CD4-positive, CD25-positive, alpha-beta regulatory T cell (primary cell): Measurements from ENCODE around the gene PRPSAP1. TPM values are rescaled to one million over a fixed set of nuclear protein-coding genes. Genes with fewer than 3 reads are reported as not detected.

Source experiments
- ATAC-seq, 2 donors: fragments of 150-1000 bp; cut with Tn5 transposase; one replicate each; pipeline ENCODE4 v1.10.0; 2021; ENCODE audit warnings: low read depth in 2 of 2, moderate number of reproducible peaks in 2 of 2, moderate library complexity in 1 of 2
- DNase-seq, 3 donors: peaks; one replicate each; pipeline versions ENCODE4 v3.0.0 to v3.0.0-alpha.2; 2012 to 2022; ENCODE audit warnings: mixed read lengths in 1 of 3
- H3K27ac ChIP-seq: one replicate; pipeline ENCODE4 v1.7.0; 2013; ENCODE audit warnings: mild to moderate bottlenecking, low read length; ENCODE audit not compliant: insufficient read depth, poor library complexity, severe bottlenecking
- H3K27me3 ChIP-seq: one replicate; pipeline ENCODE4 v1.7.0; 2013; ENCODE audit warnings: low read length; ENCODE audit not compliant: control insufficient read depth, insufficient read depth
- H3K36me3 ChIP-seq: one replicate; pipeline ENCODE4 v1.7.0; 2013; ENCODE audit warnings: mild to moderate bottlenecking, low read length, moderate library complexity; ENCODE audit not compliant: control insufficient read depth, insufficient read depth
- H3K4me1 ChIP-seq: 2 replicates; pipeline ENCODE4 v1.7.0; 2013; ENCODE audit warnings: mild to moderate bottlenecking, low read length; ENCODE audit not compliant: insufficient read depth, control insufficient read depth, poor library complexity, severe bottlenecking
- H3K4me3 ChIP-seq: one replicate; pipeline ENCODE4 v1.7.0; 2013; ENCODE audit warnings: low read depth, mild to moderate bottlenecking, low read length, moderate library complexity
- H3K9me3 ChIP-seq, 2 experiments: 1 replicate in 1 of 2; 2 replicates in 1 of 2; pipeline ENCODE4 v1.7.0; 2013; ENCODE audit warnings: low read length in 2 of 2, mild to moderate bottlenecking in 1 of 2, moderate library complexity in 1 of 2; ENCODE audit not compliant: control insufficient read depth in 2 of 2
- H3K27ac Mint-ChIP-seq, 3 donors: one replicate each; pipeline ENCODE4 v1.8.0; 2020 to 2022; ENCODE audit warnings: mild to moderate bottlenecking in 3 of 3, mixed read lengths in 3 of 3, moderate library complexity in 2 of 3
- H3K27me3 Mint-ChIP-seq: one replicate; pipeline ENCODE4 v1.8.0; 2022; ENCODE audit warnings: mild to moderate bottlenecking, mixed read lengths
- H3K36me3 Mint-ChIP-seq: one replicate; pipeline ENCODE4 v1.8.0; 2020; ENCODE audit warnings: mixed read lengths
- H3K4me1 Mint-ChIP-seq, 4 donors: one replicate each; pipeline ENCODE4 v1.8.0; 2020 to 2022; ENCODE audit warnings: mixed read lengths in 4 of 4, mild to moderate bottlenecking in 1 of 4
- H3K4me3 Mint-ChIP-seq, 4 donors: one replicate each; pipeline ENCODE4 v1.8.0; 2020 to 2022; ENCODE audit warnings: mild to moderate bottlenecking in 4 of 4, mixed read lengths in 4 of 4, moderate library complexity in 3 of 4
- H3K9me3 Mint-ChIP-seq, 7 donors: one replicate each; pipeline ENCODE4 v1.8.0; 2020 to 2022; ENCODE audit warnings: mixed read lengths in 7 of 7, mild to moderate bottlenecking in 3 of 7, moderate library complexity in 2 of 7
- polyA plus RNA-seq, 4 donors: library from polyadenylated mRNA; unstranded; fragments of 300-500 nt; fragmentation: Illumina TruSeq; gene quantifications; one replicate each; pipeline ENCODE4 v1.2.3, GENCODE V29; 2021
- total RNA-seq: library from RNA; stranded (reverse); gene quantifications from one replicate; pipeline ENCODE4 v1.2.3, GENCODE V29; 2022

Gene PRPSAP1, protein sequence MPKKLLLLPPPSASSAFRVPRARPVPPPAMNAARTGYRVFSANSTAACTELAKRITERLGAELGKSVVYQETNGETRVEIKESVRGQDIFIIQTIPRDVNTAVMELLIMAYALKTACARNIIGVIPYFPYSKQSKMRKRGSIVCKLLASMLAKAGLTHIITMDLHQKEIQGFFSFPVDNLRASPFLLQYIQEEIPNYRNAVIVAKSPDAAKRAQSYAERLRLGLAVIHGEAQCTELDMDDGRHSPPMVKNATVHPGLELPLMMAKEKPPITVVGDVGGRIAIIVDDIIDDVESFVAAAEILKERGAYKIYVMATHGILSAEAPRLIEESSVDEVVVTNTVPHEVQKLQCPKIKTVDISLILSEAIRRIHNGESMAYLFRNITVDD
- total RNA-seq = 37.1 TPM
- polyA plus RNA-seq = 10 to 100 TPM; 41.4 to 56.1 (median 54.0) TPM

DNA sequence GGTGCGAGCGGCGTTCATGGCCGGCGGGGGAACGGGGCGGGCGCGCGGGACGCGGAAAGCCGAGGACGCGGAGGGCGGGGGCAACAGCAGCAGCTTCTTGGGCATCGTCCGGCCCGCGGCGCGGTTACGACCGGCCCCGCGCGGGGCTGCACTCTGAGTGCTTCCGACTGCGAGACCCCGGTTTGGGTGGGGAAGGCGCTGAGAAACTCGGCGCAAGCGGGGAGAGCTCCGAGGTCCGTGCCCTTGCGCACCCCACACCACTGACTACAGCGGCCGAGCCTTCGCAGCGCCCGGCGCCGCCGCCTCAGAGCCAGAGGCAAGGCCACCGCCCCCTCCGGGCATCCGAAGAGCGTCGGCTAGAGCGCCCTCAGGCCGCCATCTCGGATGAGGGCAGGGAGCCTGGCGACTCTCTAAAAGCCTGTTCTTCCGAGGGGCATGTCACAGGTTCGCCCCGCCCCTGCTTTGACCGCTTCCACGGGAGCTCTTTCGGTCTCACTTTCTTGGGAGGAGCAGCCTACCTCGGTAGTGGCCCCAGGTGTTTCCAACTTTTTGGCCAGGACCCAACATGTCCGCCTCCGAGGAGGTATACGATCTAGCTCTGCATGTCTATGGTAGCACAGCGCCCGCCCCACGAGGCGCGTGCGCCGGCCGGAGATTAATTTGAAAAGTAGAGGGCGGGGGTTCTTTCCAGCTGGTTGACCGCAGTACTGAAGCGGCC is at the start of gene PRPSAP1:
TSS of gene PRPSAP1 (minus strand) at position 318 of the 718 bp plus-strand sequence. CDS start at position 105, 213 bp downstream.
- Mint-ChIP-seq H3K4me3 (peak within 1 kb of the TSS; percentile 91 to 97 (median 94)), H3K4me1 (peaks cover 5 to 28% (median 14%) of the 10 kb centered on the region in 4 donors), H3K9me3 (no peaks in the 10 kb centered on the region), H3K27ac (peak within 1 kb of the TSS; percentile 92 to 99 (median 98)), H3K36me3 (peaks cover 4% of the 10 kb centered on the region), H3K27me3 (no peaks in the 10 kb centered on the region)
- Histone ChIP-seq H3K9me3 (no peaks in the 10 kb centered on the region), H3K4me3 (peak within 1 kb of the TSS; percentile 82), H3K4me1 (peaks cover 14% of the 10 kb centered on the region), H3K27ac (peak within 1 kb of the TSS; percentile 79), H3K36me3 (no peaks in the 10 kb centered on the region), H3K27me3 (no peaks in the 10 kb centered on the region)
- peak; percentile 95 to 96 for ATAC-seq
- DNase-seq = peak; percentile 66 to 93 (median 88)

DNA sequence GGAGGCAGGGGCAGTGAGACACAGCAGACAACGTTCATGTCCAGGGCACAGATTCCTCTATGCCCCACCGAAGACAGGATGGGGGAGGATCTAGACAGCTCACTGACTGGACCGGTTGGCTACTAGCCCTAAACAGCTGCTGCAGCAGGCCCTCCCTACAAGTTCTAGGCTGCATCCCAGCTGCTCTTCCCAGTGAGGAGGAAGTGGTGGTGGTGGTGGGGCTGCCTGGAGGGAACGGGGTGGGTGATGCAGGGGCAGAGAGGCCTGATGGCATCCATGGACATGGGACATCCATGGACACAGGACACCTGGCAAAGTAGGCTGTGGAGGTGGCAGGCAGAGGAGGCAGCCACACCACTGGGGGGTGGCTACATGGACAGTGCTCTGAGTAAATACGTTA is 49.0 kb upstream of the PRPSAP1 start:
- Mint-ChIP-seq H3K36me3 (peaks cover 48% of the 10 kb centered on the region), H3K4me3 (no peak overlapping the region), H3K27me3 (no peaks in the 10 kb centered on the region), H3K4me1 (peaks cover 0 to 7% (median 2%) of the 10 kb centered on the region in 4 donors), H3K9me3 (peaks cover 0 to 2% (median 0%) of the 10 kb centered on the region in 7 donors), H3K27ac (no peak overlapping the region)
- Histone ChIP-seq H3K27ac (no peak overlapping the region), H3K9me3 (no peaks in the 10 kb centered on the region), H3K36me3 (peaks cover 64% of the 10 kb centered on the region), H3K27me3 (no peaks in the 10 kb centered on the region), H3K4me1 (no peaks in the 10 kb centered on the region), H3K4me3 (no peak overlapping the region)
- ATAC-seq (no peak), DNase-seq (no peak)

DNA sequence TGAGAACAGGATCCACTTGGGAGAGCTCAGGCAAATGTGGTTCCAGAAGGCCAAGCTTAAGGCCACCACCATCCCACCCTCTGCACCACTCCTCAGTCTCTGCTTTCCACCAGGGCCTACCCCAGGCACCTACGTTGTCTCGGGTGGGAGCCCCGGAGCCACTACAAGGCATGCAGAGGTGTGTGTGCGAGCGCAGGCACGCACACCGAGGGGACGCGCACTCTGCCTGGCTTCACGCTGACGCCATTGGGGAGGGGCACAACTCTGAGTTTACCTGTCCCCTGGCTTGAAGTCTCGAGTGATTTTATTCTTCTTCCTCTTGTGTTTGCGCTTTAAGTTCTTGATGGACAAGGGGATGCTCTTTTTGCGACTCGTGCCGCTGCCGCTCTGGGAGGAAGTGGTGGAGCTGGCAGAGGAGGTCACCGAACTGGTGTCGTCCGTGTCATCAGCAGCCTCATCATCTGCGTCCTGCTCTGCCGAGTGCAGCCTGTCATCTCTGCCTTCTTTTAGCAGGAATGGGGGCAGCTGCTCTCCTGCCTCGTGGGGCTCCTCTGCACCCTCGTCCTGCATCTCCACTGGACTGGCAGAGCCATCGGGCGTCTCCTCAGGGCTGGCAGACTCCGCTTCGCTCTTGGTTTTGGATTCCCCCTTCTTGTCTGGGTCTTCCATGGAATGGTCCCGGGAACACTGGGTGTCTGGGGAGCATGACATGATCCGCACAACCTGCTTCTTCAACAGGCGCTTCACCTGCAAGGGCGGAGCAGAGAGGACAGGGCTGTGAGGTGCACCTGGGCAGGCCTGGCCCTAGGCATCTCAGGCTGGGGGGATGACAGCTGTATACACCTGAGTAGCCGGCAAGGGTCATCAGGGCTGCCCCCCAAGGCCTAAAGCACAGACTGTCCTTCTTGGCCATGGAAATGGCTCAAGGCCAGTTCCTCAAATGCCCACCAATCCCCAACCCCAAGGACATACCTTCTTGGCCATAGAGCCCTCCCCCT is 45.8 kb upstream of the PRPSAP1 start:
- no peak for ATAC-seq
- H3K27me3 Mint-ChIP-seq = no peaks in the 10 kb centered on the region
- H3K9me3 Mint-ChIP-seq = peaks cover 0 to 2% (median 0%) of the 10 kb centered on the region in 7 donors

DNA sequence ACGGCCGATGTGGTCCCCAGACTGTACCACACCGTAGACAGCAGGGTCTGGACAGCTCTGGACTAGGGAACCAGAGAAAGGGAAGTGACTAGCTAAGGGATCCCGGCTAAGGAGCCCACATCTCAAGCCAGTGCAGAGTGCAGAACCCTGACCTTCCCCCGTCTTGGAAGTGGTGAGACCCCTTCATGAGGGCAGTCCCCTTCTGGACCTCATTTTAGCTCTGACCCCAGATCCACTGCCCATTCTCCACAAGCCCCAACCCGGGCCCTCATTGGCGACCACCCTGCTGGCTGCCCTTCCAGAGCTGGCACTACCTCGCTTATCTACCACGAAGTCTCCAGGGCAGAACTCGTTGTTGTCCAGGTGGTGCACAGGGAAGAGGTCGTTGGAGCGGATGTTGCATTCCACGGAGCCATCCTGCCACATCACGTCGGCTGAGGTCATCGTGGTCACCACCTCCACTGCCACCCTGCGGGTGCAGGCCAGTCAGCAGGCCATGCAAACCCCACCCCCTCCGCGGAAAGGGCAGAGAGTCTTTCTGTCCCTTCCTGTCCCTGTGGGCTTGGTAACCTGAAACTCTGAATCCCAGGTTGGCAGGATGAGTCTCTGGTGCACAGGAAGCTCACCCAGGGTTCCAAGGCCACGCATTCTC is 44.9 kb upstream of the PRPSAP1 start:
- Mint-ChIP-seq H3K4me3 (no peak overlapping the region), H3K36me3 (peaks cover 45% of the 10 kb centered on the region), H3K27ac (peak overlapping the region in 2 of 3 donors; percentile 9 to 44), H3K9me3 (peaks cover 0 to 2% (median 0%) of the 10 kb centered on the region in 7 donors), H3K27me3 (no peaks in the 10 kb centered on the region), H3K4me1 (peaks cover 0 to 1% (median 0%) of the 10 kb centered on the region in 4 donors)
- DNase-seq (no peak), ATAC-seq (no peak)
- H3K36me3 ChIP-seq = peaks cover 66% of the 10 kb centered on the region
- no peaks in the 10 kb centered on the region for H3K27me3 ChIP-seq
- no peaks in the 10 kb centered on the region for H3K4me1 ChIP-seq
- no peak overlapping the region for H3K4me3 ChIP-seq
- H3K9me3 ChIP-seq = no peaks in the 10 kb centered on the region
- no peak overlapping the region for H3K27ac ChIP-seq

More for the DNA sequence above, 45.8 kb upstream of the PRPSAP1 start:
- Histone ChIP-seq H3K4me3 (no peak overlapping the region), H3K9me3 (no peaks in the 10 kb centered on the region), H3K27me3 (no peaks in the 10 kb centered on the region), H3K27ac (no peak overlapping the region), H3K4me1 (no peaks in the 10 kb centered on the region), H3K36me3 (peaks cover 70% of the 10 kb centered on the region)
- no peak for DNase-seq
- H3K4me3 Mint-ChIP-seq = no peak overlapping the region
- peaks cover 53% of the 10 kb centered on the region for H3K36me3 Mint-ChIP-seq
- H3K4me1 Mint-ChIP-seq = peaks cover 0 to 7% (median under 1%) of the 10 kb centered on the region in 4 donors
- H3K27ac Mint-ChIP-seq = no peak overlapping the region

DNA sequence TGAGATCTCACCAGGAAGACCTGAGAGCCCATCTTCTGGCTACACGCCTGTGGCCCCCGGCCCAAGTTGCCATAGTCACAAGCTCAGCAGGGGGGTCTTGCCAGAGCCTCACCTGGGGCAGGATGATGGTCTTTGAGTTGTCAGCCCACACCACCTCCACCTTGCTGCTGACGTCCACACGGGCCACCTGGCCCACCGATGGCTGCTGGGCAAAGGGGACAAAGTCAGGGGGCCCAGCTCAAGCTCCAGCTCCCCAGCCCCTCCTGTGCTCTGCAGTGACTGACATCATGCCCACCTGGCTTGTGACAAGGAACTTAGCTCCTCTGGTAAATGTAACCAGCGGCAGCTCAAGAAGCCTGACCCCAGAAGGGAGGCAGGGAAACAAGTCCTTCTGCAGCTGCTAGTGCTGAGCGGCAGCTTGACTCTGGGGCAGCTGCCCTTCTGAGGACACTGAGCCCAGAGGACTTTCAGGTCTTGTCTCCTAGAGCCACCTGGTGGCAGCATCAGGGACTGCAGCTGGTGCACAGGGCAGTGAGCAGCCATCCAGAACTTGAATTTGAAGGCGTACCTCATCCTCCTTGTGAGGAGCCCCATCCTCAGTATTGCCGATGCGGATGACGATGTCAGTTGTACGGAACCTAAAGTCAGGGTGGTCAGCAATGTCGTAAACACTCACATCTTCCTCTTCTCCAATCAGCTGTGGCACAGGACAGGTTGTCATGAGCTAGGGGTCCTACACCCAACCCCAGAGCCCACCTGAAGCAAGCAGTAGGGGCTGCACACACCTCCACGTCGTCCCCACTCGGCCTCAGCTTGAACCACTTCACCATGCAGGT is 44.2 kb upstream of the PRPSAP1 start:
- H3K4me3 ChIP-seq = no peak overlapping the region
- no peaks in the 10 kb centered on the region for H3K27me3 ChIP-seq
- H3K4me3 Mint-ChIP-seq = peak overlapping the region in 1 of 4 donors; percentile 85
- H3K36me3 Mint-ChIP-seq = peaks cover 43% of the 10 kb centered on the region
- no peaks in the 10 kb centered on the region for H3K9me3 ChIP-seq
- no peaks in the 10 kb centered on the region for H3K27me3 Mint-ChIP-seq
- H3K4me1 Mint-ChIP-seq = no peaks in the 10 kb centered on the region
- DNase-seq (peak; percentile 70 to 83 (median 79)), ATAC-seq (peak; percentile 69 to 74)
- H3K27ac Mint-ChIP-seq = peak overlapping the region in 2 of 3 donors; percentile 9 to 44
- peaks cover 64% of the 10 kb centered on the region for H3K36me3 ChIP-seq
- H3K4me1 ChIP-seq = no peaks in the 10 kb centered on the region
- no peak overlapping the region for H3K27ac ChIP-seq
- H3K9me3 Mint-ChIP-seq = peaks cover 0 to 1% (median 0%) of the 10 kb centered on the region in 7 donors

DNA sequence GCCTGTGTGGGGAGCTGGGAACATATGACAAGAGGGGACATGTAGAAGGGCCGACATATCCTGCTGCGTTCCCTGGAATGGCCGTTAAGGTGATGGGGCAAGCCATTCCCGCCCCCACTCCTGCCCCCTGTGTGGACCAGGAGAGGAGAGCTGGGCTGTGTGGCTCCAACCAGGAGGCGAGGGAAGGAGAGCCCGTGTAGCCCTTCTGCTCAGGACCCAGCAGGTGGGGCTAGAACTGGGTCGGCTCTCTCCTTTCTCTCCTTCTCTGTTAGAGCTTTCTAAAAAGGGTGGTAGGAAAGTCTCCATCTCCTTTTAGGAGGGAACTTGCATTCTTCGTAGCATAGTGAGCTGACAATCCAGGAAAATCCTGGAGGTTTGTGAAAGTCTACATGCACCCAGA is 43.5 kb upstream of the PRPSAP1 start:
- DNase-seq (no peak), ATAC-seq (no peak)
- Mint-ChIP-seq H3K27ac (peak overlapping the region in 1 of 3 donors; percentile 51), H3K4me1 (no peaks in the 10 kb centered on the region), H3K27me3 (no peaks in the 10 kb centered on the region), H3K4me3 (no peak overlapping the region), H3K9me3 (no peaks in the 10 kb centered on the region), H3K36me3 (peaks cover 36% of the 10 kb centered on the region)
- peaks cover 57% of the 10 kb centered on the region for H3K36me3 ChIP-seq
- no peak overlapping the region for H3K27ac ChIP-seq
- H3K4me1 ChIP-seq = no peaks in the 10 kb centered on the region
- H3K27me3 ChIP-seq = no peaks in the 10 kb centered on the region
- no peak overlapping the region for H3K4me3 ChIP-seq
- no peaks in the 10 kb centered on the region for H3K9me3 ChIP-seq
